Activated naive CD4-positive, alpha-beta T cell treated with anti-CD3 and anti-CD28 coated beads, Interleukin-2, amount 50 U/mL, for 16 hours (primary cell): ENCODE measurements around the gene RNF43.
"Not testable (repeated sequence)": the region's sequence is repeated elsewhere in the genome, so short reads cannot be mapped to it uniquely, and the experiment has no call there.

Experiments
- DNase-seq: peaks from one replicate; pipeline ENCODE4 v3.0.0-alpha.2; 2020

The RNF43 gene

DNA sequence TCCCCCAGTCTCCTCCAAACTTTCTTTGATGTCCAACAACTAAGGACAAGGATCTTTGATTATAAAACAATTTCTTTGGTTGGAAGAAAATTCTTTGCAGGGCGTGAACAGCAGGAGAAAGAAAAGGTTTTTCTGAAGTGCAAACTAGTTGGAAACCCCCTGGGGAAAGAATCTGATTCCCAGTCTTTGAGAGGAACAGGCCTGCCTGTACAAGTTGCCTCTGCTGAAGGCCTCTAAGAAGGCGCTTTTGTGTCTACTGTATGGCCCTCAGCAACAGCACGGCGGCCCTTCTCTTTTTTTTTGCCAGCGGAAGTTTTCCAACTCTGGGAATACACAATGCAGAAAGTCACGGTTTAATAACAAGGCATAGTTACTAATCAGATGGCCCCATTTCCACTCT lies 14.0 kb downstream of the RNF43 start:
- no peak for DNase-seq

DNA sequence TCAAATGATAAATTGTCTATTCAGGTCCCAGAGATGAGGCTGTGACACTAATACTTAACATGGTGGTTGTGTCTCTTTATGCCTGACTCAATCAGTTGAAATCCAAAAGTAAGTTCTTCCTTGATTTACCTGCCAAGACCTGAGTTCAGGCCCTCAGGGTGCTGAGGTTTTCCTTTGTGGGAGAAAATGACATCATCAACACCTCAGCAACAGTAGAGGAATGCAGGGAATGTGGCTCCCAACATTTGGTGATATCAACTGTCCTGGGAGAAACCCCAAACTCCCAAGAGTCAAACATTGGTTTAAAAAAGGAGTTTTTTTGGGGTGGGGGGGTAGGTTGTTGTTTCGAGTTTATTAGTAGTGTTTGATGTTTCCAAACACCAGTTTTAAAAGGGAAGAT lies 14.7 kb downstream of the RNF43 start:
- DNase-seq: no peak

- no peak for DNase-seq
Measured at GRCh38 chr17:58402047-58402446, 15.3 kb downstream of the RNF43 start.

DNA sequence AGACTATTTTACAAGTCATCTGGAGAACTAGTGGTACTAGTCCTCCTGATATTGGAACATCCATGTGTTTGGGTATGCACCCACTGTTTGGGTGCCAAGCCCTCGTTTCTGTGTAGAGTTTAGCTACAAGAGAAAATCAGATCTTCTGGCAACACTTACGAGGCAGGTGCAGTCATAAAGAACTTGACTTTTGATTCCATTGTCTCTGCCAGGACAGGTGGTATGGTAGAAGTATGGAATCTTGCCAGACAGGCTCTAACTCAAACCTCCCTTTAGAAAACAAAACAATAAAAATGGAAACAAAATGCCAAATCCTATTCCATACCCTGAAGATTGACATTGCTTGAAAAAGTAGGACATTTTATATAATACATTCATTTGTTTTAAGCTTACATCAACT lies 16.0 kb downstream of the RNF43 start:
- no peak for DNase-seq

DNA sequence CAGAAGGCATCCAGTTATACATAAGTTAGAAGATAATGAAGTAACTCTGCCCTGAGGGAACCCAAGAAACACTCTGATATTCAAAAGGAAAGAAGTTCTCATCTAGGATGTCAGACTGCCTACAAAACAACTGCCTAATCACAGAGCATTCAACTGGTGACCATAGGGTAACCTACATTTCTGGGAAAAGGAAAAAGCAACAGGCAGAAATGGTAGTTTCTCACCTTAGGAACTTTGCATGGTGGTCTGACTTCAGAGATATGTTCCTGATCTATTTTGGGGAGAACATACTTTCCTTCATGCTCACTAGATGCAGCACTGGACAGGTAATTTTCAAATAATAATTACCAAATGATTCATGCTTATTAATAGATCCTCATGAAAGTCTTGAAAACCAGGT lies 16.5 kb downstream of the RNF43 start:
- DNase-seq: no peak

- no peak for DNase-seq
Measured at GRCh38 chr17:58399974-58400373, 17.4 kb downstream of the RNF43 start.

DNA sequence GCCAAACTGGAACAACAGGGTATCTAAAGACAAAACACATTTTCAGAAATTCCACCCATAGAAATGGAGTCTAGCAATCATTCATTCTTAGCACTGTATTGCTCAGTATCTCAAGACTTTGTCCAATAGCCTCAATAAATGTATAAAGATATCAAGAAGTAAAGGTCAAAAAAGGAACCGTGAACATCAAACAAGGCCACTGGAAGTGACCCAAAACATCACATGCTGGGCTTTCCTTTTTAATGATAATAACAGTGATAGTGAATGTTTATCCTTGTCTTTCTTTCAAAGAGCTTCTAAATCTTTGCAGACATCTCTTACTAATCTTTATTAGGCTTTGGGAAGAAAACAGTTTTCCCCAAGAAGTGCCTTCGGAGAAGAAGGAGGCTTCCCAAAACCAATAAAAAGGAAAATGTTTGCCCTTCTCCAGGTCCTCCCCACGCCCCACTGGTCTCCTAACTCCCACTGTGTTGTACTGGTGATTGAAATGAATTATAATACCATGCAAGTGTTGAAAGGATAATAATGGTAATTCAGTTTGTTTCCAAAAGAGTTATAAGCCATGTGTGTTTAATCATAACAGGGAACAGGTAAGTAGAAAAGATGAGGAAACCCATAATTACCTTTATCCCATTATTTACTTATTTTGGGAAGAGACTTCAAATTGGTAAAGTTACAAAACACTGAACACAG lies 18.6 kb downstream of the RNF43 start:
- no peak for DNase-seq

GRCh38 chr17:58397421-58397820 lies 19.9 kb downstream of the RNF43 start:
- DNase-seq: not testable (repeated sequence)

DNA sequence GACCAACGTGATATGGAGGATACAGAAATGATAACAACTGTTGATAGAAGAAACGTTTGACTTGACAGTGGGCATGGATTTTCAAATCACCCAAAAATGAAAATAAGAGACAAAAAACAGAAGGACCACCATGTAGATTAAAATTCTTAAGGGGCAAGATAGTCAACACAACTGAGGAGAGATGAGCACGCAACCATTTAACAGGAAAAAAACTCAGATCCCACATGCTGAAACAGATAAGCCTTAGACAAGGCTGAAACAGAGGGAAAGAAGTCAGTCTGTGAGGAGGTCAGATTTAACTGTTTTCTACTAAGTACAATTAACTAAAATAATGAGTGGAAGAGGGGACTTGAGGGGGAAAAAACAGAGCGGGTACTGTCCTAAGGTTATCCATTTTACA lies 21.2 kb downstream of the RNF43 start:
- no peak for DNase-seq

- no peak for DNase-seq
Measured at GRCh38 chr17:58394534-58395223, 22.7 kb downstream of the RNF43 start.

DNA sequence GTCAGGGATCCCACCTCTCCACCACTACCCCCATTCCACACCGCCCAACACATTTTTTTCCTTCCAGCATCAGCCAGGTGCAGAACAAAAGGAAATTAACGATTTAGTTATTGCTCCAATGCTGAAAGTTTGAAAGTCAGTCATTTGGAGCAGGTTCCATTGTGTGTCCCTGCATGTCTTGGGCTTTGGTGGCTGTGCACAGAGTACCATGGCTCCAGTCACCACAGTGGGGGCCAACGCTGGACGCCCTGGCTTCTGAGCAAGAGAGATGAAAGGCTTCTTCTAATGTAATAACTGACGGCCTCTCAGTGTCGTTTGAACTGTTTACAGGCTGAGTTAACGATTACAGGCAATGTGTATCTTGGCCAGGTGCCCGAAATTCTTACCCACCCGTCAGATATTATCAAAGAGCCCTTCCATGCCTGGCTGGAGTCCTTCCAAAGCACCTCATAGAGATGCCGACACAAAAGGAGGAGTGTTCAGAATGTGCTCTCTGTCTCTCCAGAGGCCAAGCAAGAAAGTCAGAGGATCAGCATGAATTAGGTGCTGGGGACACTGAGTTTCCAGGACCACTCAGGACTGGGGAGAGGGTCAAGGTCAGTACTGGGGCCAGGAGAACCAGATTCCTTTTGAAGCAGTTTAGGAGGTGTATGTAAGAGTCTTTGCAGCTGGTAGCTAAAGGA lies 25.9 kb downstream of the RNF43 start:
- no peak for DNase-seq

DNA sequence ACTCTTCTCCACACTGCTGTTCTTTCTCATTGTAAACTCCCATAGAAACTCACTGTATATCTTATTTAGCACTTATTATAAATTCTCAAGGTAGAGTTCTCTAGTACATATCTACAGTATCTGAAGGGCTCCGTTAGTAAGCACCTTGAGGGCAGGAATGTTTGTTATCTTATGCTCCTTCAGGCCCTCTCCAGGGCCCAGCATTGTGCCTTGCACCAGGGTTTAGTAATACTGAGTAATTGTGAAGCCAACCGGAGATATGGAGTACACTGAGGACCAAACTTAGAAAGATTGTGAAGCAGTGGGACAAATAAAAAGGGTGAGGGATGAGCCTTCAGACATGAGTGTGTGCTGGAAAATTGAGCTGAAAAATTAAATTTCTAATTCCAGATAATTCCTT lies 26.4 kb downstream of the RNF43 start:
- DNase-seq: no peak

- no peak for DNase-seq
Measured at GRCh38 chr17:58388302-58389190, 28.8 kb downstream of the RNF43 start.

- DNase-seq: no peak
Measured at GRCh38 chr17:58387834-58388233, 29.5 kb downstream of the RNF43 start.

- no peak for DNase-seq
Measured at GRCh38 chr17:58386708-58387107, 30.6 kb downstream of the RNF43 start.

GRCh38 chr17:58385359-58385899 lies 31.9 kb downstream of the RNF43 start:
- no peak for DNase-seq

DNA sequence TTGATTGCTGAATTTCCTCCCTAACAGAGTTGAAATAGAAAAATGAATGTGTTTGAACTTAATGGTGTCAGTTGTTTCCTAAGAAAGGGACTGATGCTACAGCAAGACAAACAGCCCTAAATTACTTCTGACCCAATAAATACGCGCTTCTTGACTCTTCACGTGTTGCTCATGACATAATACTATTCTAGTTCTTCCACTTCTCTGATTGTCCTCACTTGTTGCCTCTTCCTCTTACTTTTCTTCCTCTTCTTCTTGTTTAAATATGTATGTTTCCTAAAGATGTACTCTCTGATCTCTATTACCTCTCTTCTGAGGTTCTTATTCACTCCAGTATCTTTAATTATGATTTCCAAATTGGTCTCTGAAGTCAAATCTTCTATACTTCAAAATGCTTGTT lies 32.4 kb downstream of the RNF43 start:
- DNase-seq: no peak

DNA sequence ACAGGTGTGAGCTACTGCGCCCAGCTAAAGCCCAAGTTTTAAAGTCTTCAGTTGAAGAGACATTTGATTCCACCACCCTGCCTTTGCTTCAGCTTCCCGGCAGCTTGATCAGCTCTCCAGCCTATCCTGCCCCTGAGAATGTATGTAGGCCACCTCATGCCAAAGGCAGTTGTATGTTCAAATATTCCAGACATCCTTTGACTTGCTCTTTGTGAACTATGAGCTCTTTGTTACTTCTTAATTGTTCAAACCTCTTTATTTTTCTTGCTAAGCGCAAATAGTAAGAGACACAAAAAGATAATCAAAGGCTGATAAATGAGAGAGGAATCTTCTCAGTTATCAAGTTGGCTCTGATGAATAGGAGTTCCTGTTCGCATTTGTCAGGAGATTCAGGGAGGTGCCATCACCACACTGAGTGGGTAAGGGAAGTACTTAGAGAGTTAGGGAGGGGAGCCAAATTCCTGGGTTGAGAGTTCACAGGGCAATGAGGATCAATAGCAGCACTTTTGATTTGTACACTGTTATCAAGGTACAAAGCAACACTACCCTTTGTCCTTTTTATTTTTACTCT lies 33.4 kb downstream of the RNF43 start:
- DNase-seq: no peak

DNA sequence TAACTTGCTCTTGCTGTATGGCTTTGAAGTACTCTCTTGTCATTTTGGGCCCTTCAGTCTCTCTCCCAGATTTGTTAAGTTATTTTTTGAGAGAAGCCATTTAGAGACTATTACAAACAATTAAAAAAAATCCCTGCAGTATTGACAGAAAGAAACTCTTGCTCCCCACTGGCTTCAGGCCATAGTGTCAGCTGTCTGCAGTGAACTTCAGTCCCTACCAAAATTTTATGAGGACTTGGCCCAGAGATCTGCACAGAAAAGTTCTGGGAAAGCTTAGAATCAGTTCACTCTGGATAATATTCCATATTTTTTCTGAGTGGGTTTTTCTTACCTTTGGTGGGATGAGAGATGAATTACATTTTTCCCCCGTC lies 34.5 kb downstream of the RNF43 start:
- DNase-seq: no peak

DNA sequence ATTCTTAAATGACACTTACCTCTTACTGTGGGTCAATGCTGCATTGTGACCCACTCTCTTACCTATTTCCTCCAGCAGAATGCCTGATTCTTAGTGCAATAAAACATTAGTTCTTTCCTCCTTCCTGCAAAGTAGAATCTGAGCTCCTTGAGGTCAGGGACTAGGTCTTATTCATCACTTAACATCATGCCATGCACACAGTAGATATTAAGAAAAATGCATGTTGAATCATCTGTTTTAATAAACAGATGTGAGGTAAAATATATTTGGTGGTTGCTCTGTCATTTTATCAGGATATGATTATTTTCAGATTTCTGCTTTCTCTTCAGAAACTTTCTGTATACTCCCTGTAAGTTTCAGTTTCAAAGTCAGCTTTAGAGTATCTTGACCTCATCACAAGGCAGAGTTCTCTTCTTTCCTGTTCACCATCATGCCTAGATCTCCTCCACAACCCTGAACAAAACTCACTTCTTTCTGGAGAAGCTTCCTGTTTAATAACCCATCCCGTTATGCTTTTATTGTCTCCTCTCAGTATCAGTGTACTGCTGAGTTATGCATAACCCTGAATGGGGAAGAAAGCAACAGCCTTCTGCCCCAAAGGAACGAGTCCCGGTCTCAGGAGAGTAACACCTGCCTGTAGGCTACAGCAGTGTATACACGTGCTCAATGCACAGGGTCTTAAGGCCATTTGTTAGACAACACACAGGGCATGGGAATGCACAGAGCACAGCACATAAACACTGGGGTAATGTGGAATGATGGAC lies 35.0 kb downstream of the RNF43 start:
- DNase-seq: no peak

DNA sequence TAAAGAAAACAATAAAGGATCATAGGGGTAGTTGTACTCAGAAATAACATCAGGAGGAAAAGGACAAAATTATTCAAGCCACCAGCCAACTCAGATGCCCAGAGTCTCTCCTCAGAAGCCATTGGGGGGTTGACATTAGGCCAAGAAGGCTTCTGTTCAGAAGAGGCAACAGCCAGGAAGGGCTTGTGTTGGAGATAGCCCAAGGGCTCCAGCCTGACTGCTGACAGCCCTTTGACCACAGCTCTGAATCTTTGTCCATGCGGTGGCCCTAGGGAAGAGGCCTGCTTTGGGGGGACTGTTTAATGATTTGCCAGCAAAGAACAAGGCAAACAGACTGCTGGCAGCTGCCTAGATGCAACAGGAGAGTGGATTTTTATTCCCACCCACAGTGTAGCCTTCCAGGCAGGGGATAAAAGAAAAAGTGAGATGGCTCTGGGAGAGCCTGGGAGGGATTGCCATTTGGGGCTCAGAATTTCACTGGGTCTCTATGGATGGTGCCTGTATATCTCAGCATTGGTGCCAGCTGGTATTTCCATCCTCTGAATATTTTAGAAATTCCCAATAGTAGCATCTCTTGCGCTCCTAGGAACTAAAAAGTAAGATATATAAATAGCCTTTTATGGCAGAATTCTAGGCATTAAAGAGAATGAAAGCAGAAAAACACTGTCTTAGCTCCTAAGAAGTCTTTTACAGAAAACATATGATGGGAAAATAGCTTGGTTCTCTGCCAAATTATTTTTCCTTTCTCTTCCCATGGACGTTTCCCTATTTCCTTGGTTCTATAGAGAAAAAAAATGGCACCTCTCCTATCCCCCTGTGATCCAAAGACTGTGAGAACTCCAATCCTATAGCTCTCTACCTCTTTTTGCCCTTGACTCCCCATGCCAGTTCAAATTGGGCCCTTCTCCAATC lies 36.0 kb downstream of the RNF43 start:
- DNase-seq: no peak
